HG02870 (cell line): ENCODE results near the gene PRKCQ.
"Not testable (repeated sequence)": the region's sequence is repeated elsewhere in the genome, so short reads cannot be mapped to it uniquely, and the experiment has no call there.

Experiments
- ATAC-seq: cut with Tn5 transposase; IDR thresholded peaks from one replicate; pipeline ENCODE4 v1.9.1; 2021; ENCODE audit warnings: mild to moderate bottlenecking, moderate library complexity; ENCODE audit not compliant: unreplicated experiment

The PRKCQ gene

GRCh38 chr10:6463366-6463765, 116.7 kb downstream of the PRKCQ start:
- no peak for ATAC-seq

GRCh38 chr10:6461961-6462360, 118.1 kb downstream of the PRKCQ start:
- no peak for ATAC-seq

- ATAC-seq: no peak
These were observed 119.1 kb downstream of the PRKCQ start for GRCh38 chr10:6460861-6461409.

GRCh38 chr10:6458814-6459213, 121.3 kb downstream of the PRKCQ start:
- ATAC-seq: no peak

GRCh38 chr10:6457376-6457775, 122.7 kb downstream of the PRKCQ start:
- no peak for ATAC-seq

GRCh38 chr10:6456067-6456466, 124.0 kb downstream of the PRKCQ start:
- no peak for ATAC-seq

GRCh38 chr10:6455592-6455991, 124.5 kb downstream of the PRKCQ start:
- no peak for ATAC-seq

- ATAC-seq: no peak
These were observed 133.4 kb downstream of the PRKCQ start for GRCh38 chr10:6446711-6447110.

GRCh38 chr10:6445671-6446316, 134.3 kb downstream of the PRKCQ start:
- ATAC-seq: no peak

GRCh38 chr10:6439875-6440274, 140.2 kb downstream of the PRKCQ start:
- not testable (repeated sequence) for ATAC-seq

GRCh38 chr10:6431861-6432260, 148.2 kb downstream of the PRKCQ start:
- no peak for ATAC-seq

GRCh38 chr10:6431186-6431585, 148.9 kb downstream of the PRKCQ start:
- no peak for ATAC-seq

- ATAC-seq: no peak
These were observed 149.6 kb downstream of the PRKCQ start for GRCh38 chr10:6430423-6430980.

- ATAC-seq: no peak
These were observed 152.6 kb downstream of the PRKCQ start for GRCh38 chr10:6427357-6427959.

- no peak for ATAC-seq
These were observed 153.8 kb downstream of the PRKCQ start for GRCh38 chr10:6426317-6426716.

GRCh38 chr10:6423413-6424170, 156.5 kb downstream of the PRKCQ start:
- no peak for ATAC-seq

- ATAC-seq: no peak
These were observed 157.1 kb downstream of the PRKCQ start for GRCh38 chr10:6423004-6423403.

- ATAC-seq: no peak
These were observed 161.4 kb downstream of the PRKCQ start for GRCh38 chr10:6418613-6419216.

- ATAC-seq: no peak
These were observed 161.9 kb downstream of the PRKCQ start for GRCh38 chr10:6418167-6418566.

GRCh38 chr10:6416892-6417512, 163.1 kb downstream of the PRKCQ start:
- ATAC-seq: no peak

- no peak for ATAC-seq
These were observed 168.6 kb downstream of the PRKCQ start for GRCh38 chr10:6411436-6411835.
